Measurements from ENCODE around the gene DLG1.

DNA sequence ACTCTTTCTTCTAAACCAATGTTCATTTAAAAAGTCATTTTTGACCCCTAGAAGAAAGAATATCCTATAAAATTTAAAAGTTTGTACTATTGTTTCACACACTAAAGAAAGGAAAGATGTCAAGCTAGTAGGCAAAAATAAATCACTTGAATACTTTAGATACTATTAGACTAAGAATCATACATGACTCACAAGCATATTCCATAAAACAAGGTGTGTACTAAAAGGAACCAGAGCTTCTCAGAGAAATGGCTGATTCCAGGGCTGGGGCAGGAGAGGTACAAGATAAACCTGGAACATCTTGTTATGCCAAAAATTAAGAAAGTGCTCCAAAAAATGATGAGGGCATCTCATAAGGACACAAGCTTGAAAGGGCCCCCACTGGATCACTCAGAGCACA, 8.7 kb downstream of the DLG1 start:
- TF ChIP-seq, protein P1, sequence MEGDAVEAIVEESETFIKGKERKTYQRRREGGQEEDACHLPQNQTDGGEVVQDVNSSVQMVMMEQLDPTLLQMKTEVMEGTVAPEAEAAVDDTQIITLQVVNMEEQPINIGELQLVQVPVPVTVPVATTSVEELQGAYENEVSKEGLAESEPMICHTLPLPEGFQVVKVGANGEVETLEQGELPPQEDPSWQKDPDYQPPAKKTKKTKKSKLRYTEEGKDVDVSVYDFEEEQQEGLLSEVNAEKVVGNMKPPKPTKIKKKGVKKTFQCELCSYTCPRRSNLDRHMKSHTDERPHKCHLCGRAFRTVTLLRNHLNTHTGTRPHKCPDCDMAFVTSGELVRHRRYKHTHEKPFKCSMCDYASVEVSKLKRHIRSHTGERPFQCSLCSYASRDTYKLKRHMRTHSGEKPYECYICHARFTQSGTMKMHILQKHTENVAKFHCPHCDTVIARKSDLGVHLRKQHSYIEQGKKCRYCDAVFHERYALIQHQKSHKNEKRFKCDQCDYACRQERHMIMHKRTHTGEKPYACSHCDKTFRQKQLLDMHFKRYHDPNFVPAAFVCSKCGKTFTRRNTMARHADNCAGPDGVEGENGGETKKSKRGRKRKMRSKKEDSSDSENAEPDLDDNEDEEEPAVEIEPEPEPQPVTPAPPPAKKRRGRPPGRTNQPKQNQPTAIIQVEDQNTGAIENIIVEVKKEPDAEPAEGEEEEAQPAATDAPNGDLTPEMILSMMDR (conservative IDR thresholded peaks at IDR 0.05; ENCODE audit: low read depth, low read length) = no peak
- no peak for TF ChIP-seq MXI1 (IDR thresholded peaks at IDR 0.05; ENCODE audit: borderline replicate concordance, low read depth, low read length)
- TF ChIP-seq RAD21 (IDR thresholded peaks at IDR 0.05; ENCODE audit: low read length) = no peak

Data from IMR-90 (cell line).